WERI-Rb-1 (cell line): ENCODE results near the gene TTC9B.

Experiments
- DNase-seq: peaks from one replicate; pipeline ENCODE4 v3.0.0-alpha.2; 2020
- H3K27ac ChIP-seq: fragments of 250-450 bp; sonication (Bioruptor Pico); 2 replicates; pipeline ENCODE4 v1.5.1; 2020; ENCODE audit warnings: mild to moderate bottlenecking, moderate library complexity
- H3K27me3 ChIP-seq: fragments of 250-450 bp; sonication (Bioruptor Pico); 2 replicates; pipeline ENCODE4 v1.5.1; 2021; ENCODE audit warnings: mild to moderate bottlenecking, low read depth, moderate library complexity; ENCODE audit not compliant: insufficient read depth, severe bottlenecking
- H3K36me3 ChIP-seq: fragments of 250-450 bp; sonication (Bioruptor Pico); 2 replicates; pipeline ENCODE4 v1.5.1; 2020; ENCODE audit warnings: mild to moderate bottlenecking, moderate library complexity
- H3K4me3 ChIP-seq: 2 replicates; pipeline ENCODE4 v1.5.1; 2011; ENCODE audit warnings: low read depth, mild to moderate bottlenecking, control low read depth, low read length
- H3K9me3 ChIP-seq: fragments of 250-450 bp; sonication (Bioruptor Pico); 2 replicates; pipeline ENCODE4 v1.5.1; 2021; ENCODE audit warnings: mild to moderate bottlenecking, moderate library complexity; ENCODE audit not compliant: severe bottlenecking
- CTCF ChIP-seq: IDR thresholded peaks from 2 replicates; pipeline ENCODE4 v1.5.1; 2011; ENCODE audit warnings: low read depth, mild to moderate bottlenecking, control low read depth, inconsistent platforms, low read length

Gene TTC9B

DNA sequence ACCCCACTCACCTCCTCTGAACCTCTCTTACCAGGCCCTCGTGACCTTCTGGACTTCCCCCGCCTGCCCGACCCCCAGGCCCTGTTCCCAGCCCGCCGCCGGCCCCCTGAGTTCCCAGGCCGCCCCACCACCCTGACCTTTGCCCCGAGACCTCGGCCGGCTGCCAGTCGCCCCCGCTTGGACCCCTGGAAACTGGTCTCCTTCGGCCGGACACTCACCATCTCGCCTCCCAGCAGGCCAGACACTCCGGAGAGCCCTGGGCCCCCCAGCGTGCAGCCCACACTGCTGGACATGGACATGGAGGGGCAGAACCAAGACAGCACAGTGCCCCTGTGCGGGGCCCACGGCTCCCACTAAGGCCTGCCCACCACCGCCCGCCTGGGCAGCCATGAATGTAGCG, 3.2 kb downstream of the TTC9B start:
- DNase-seq: no peak
- Histone ChIP-seq H3K9me3 (no peaks in the 10 kb centered on the region), H3K27me3 (peaks cover 40% of the 10 kb centered on the region), H3K27ac (no peak overlapping the region), H3K36me3 (peaks cover 4% of the 10 kb centered on the region; the same call in 1 of the 2 replicates), H3K4me3 (no peak overlapping the region)
- TF ChIP-seq CTCF: no peak

DNA sequence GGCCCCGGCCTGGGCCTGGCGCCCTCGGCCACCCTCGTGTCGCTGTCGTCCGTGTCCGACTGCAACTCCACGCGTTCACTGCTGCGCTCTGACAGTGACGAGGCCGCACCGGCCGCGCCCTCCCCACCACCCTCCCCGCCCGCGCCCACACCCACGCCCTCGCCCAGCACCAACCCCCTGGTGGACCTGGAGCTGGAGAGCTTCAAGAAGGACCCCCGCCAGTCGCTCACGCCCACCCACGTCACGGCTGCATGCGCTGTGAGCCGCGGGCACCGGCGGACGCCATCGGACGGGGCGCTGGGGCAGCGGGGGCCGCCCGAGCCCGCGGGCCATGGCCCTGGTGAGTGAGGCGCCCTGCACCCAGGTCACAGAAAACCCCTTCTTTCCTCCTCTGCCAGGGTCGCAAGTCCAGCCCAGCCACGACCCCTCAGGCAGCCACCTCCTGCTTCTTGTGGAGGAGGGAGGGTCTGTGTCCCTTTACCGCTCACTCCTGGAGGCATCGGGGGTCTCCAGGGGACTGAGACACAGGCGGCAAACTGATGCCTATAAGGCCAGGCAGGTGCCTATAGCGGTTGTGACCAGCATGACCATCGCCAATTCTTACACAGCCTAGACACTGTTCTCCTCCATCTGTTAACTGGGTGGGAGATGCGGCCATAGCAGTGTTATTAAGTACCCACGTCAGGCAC, 4.2 kb downstream of the TTC9B start:
- TF ChIP-seq CTCF: no peak
- H3K9me3 ChIP-seq: no peaks in the 10 kb centered on the region
- H3K27ac ChIP-seq: no peak overlapping the region
- DNase-seq: no peak
- H3K27me3 ChIP-seq: peaks cover 32% of the 10 kb centered on the region
- H3K4me3 ChIP-seq: no peak overlapping the region
- peaks cover 6% of the 10 kb centered on the region; the same call in 1 of the 2 replicates for H3K36me3 ChIP-seq

DNA sequence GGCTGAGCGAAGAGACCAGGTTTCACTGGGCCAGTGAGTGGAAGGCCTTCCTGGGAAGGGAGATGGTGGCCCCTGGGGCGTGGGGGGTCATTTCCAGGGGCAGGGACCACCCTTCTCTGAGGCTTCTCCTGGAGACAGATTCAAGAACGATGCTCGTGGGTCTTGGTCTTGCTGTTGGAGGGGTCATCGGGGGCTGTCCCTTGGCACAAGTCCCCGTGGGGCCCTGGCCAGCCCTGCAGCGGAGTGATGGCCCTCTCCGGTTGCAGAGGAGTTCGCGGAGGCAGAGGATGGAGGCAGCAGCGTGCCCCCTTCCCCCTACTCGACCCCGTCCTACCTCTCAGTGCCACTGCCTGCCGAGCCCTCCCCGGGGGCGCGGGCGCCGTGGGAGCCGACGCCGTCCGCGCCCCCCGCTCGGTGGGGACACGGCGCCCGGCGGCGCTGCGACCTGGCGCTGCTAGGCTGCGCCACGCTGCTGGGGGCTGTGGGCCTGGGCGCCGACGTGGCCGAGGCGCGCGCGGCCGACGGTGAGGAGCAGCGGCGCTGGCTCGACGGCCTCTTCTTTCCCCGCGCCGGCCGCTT, 4.8 kb downstream of the TTC9B start:
- Histone ChIP-seq H3K36me3 (peaks cover 6% of the 10 kb centered on the region; the same call in 1 of the 2 replicates), H3K27ac (no peak overlapping the region), H3K9me3 (no peaks in the 10 kb centered on the region), H3K4me3 (no peak overlapping the region), H3K27me3 (peaks cover 25% of the 10 kb centered on the region)
- DNase-seq: no peak
- no peak for TF ChIP-seq CTCF

DNA sequence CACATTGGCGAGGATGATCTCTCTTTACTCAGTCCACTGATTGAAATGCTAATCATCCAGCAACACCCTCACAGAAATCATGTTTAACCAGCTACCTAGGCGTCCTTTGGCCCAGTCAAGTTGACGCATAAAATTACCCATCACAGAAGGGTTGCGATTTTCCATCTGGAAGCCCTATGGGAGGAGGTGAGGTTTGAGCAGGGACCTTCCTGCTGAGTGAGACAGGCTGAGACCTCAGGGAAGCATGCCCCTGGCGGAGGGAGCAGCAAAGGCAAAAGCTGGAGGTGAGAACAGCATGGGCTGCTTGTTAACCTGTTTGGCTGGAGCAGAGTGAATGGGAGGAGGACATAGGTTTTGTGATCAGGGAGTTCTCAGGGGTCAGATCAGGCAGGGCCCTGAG, 7.3 kb downstream of the TTC9B start:
- no peak overlapping the region for H3K4me3 ChIP-seq

GRCh38 chr19:40208602-40209001, 9.6 kb downstream of the TTC9B start:
- no peak for TF ChIP-seq CTCF
- DNase-seq: no peak

More for the DNA sequence above, 7.3 kb downstream of the TTC9B start:
- Histone ChIP-seq H3K27ac (no peak overlapping the region), H3K9me3 (no peaks in the 10 kb centered on the region), H3K27me3 (peaks cover 3% of the 10 kb centered on the region), H3K36me3 (peaks cover 6% of the 10 kb centered on the region; the same call in 1 of the 2 replicates)
- no peak for TF ChIP-seq CTCF
- no peak for DNase-seq

DNA sequence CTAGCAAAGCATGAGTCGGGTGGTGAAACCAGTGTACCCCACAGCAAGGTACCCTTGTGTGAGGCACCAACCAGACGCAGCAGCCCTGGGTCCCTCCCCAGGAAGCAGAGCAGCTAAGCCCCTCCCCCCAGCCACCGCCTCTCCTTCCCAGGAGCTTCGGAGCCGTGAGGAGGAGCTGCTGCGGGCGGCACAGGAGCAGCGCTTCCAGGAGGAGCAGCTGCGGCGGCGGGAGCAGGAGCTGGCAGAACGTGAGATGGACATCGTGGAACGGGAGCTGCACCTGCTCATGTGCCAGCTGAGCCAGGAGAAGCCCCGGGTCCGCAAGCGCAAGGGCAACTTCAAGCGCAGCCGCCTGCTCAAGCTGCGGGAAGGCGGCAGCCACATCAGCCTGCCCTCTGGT, 12.4 kb downstream of the TTC9B start:
- no peaks in the 10 kb centered on the region for H3K27me3 ChIP-seq
- TF ChIP-seq CTCF: no peak
- H3K9me3 ChIP-seq: no peaks in the 10 kb centered on the region
- no peak for DNase-seq
- H3K4me3 ChIP-seq: no peak overlapping the region
- H3K36me3 ChIP-seq: peaks cover 12% of the 10 kb centered on the region
- H3K27ac ChIP-seq: no peak overlapping the region

More at GRCh38 chr19:40208602-40209001, 9.6 kb downstream of the TTC9B start:
- H3K36me3 ChIP-seq: peaks cover 9% of the 10 kb centered on the region
- no peaks in the 10 kb centered on the region for H3K27me3 ChIP-seq
- no peaks in the 10 kb centered on the region for H3K9me3 ChIP-seq
- no peak overlapping the region for H3K27ac ChIP-seq
- no peak overlapping the region for H3K4me3 ChIP-seq
